Left cardiac atrium (tissue), 4 donors: ENCODE data around the gene TMEM183A. TPM values are rescaled to one million over a fixed set of nuclear protein-coding genes. Genes with fewer than 3 reads are reported as not detected.

ENCODE experiments used
- ATAC-seq, 2 donors: fragments of 200-7000 bp; cut with Tn5 transposase; one replicate each; pipeline ENCODE4 v1.9.1; 2020; ENCODE audit warnings: mild to moderate bottlenecking in 2 of 2, moderate library complexity in 2 of 2
- DNase-seq: peaks from one replicate; pipeline ENCODE4 v3.0.0-alpha.2; 2020
- intact Hi-C, 2 donors: fragments of 100-400 bp; cut with DNase I; formaldehyde crosslinking; loops; one replicate each; pipeline versions ENCODE4 v1.14.1 to v1.15.1; 2022 to 2023
- total RNA-seq, 2 donors: library from RNA; stranded (reverse); fragmentation: NEBNext Ultra II Directional; extraction: Animal tissue kit (Norgen Biotek cat#: 25700); gene quantifications; one replicate each; pipeline ENCODE4 v1.2.1, GENCODE V29; 2021
- donor health status: DM: no; HTN: yes; CAD: no.
- donor health status: DM: no; HTN: yes; CAD: no; lungs with severe emphysema.
- donor health status: DM: yes; HTN: yes; CAD: no.
- donor health status: Dilated cardiomyopathy.

The TMEM183A gene
- total RNA-seq, 2 donors from 2014 or later, result 25.1 to 31.8 TPM

- DNase-seq (no peak), ATAC-seq (no peak)
- intact Hi-C loops, result no loop called here
These were observed 18.5 kb downstream of the TMEM183A start for GRCh38 chr1:203025686-203026030.

- peak; percentile 90 to 93 for ATAC-seq
- DNase-seq, result peak; percentile 89
- intact Hi-C loops, result no loop called here
These were observed 19.0 kb downstream of the TMEM183A start, which contains the start of gene PPFIA4 for GRCh38 chr1:203026031-203026665. Gene PPFIA4, plus strand, starts transcription at chr1:203026491. Its CDS starts 12,518 bp downstream, at chr1:203039009.

- DNase-seq, result no peak
- ATAC-seq, result peak; percentile 19 to 24
- intact Hi-C loops, result no loop called here
These were observed 19.8 kb downstream of the TMEM183A start for GRCh38 chr1:203026666-203027663.

GRCh38 chr1:203028067-203028783 is 21.1 kb downstream of the TMEM183A start:
- intact Hi-C loops, result no loop called here
- ATAC-seq (peak in 1 of 2 donors; percentile 2), DNase-seq (no peak)

- DNase-seq, result no peak
- ATAC-seq, result peak; percentile 53 to 59
- intact Hi-C loops, result no loop called here
These were observed 21.8 kb downstream of the TMEM183A start for GRCh38 chr1:203028784-203029553.

- intact Hi-C loops, result no loop called here
These were observed 24.3 kb downstream of the TMEM183A start for GRCh38 chr1:203031467-203031866.

GRCh38 chr1:203033287-203033686 is 26.1 kb downstream of the TMEM183A start:
- DNase-seq (no peak), ATAC-seq (no peak)
- intact Hi-C loops, result no loop called here

More at GRCh38 chr1:203031467-203031866, 24.3 kb downstream of the TMEM183A start:
- ATAC-seq, result no peak
- no peak for DNase-seq

GRCh38 chr1:203033917-203034316 is 26.7 kb downstream of the TMEM183A start:
- intact Hi-C loops, result no loop called here
- DNase-seq (no peak), ATAC-seq (no peak)

- intact Hi-C loops, result loop anchor here in 1 of 2 donors (5.0 kb wide), 2 partner anchors 93 to 138 kb away; partner anchors contain the start of gene ADORA1
- DNase-seq (no peak), ATAC-seq (no peak)
These were observed 27.4 kb downstream of the TMEM183A start for GRCh38 chr1:203034422-203035110.

GRCh38 chr1:203035111-203036000 is 28.2 kb downstream of the TMEM183A start:
- intact Hi-C loops, result loop anchor here in 1 of 2 donors (5.0 kb wide), 2 partner anchors 92 to 137 kb away; partner anchors contain the start of gene ADORA1
- ATAC-seq, result no peak
- no peak for DNase-seq

GRCh38 chr1:203036135-203036534 is 29.0 kb downstream of the TMEM183A start:
- ATAC-seq, result no peak
- intact Hi-C loops, result loop anchor here in 1 of 2 donors (5.0 kb wide), 2 partner anchors 91 to 136 kb away; partner anchors contain the start of gene ADORA1
- no peak for DNase-seq

- intact Hi-C loops, result loop anchor here in 1 of 2 donors (5.0 kb wide), 2 partner anchors 91 to 136 kb away; partner anchors contain the start of gene ADORA1
- ATAC-seq, result no peak
- DNase-seq, result no peak
These were observed 29.4 kb downstream of the TMEM183A start for GRCh38 chr1:203036537-203036936.

- ATAC-seq, result peak in 1 of 2 donors; percentile 4
- DNase-seq, result no peak
- intact Hi-C loops, result loop anchor here in 1 of 2 donors (5.0 kb wide), 2 partner anchors 90 to 135 kb away; partner anchors contain the start of gene ADORA1
These were observed 30.5 kb downstream of the TMEM183A start for GRCh38 chr1:203037509-203038190.

- DNase-seq, result peak; percentile 66
- intact Hi-C loops, result loop anchor here in 1 of 2 donors (5.0 kb wide), 2 partner anchors 89 to 134 kb away; partner anchors contain the start of gene ADORA1
- peak; percentile 81 to 90 for ATAC-seq
These were observed 31.1 kb downstream of the TMEM183A start for GRCh38 chr1:203038217-203038741.

GRCh38 chr1:203038891-203039608 is 31.9 kb downstream of the TMEM183A start:
- ATAC-seq, result peak; percentile 85 to 86
- peak; percentile 82 for DNase-seq
- intact Hi-C loops, result loop anchor here in 1 of 2 donors (1.0 to 5.0 kb wide), 3 partner anchors 88 to 177 kb away; partner anchors contain the start of gene ADORA1
